Activated T-cell treated with anti-CD3 and anti-CD28 coated beads, Interleukin-2, amount 50 U/mL, for 48 hours (primary cell): ENCODE measurements around the gene KRT7.
"Not testable (repeated sequence)": the region's sequence is repeated elsewhere in the genome, so short reads cannot be mapped to it uniquely, and the experiment has no call there.

Experiments used
- DNase-seq, 2 experiments: peaks; one replicate each; pipeline ENCODE4 v3.0.0-alpha.2; 2020

The KRT7 gene

GRCh38 chr12:52245962-52246569, 13.0 kb downstream of the KRT7 start:
- no peak for DNase-seq

GRCh38 chr12:52246720-52247621, 13.9 kb downstream of the KRT7 start:
- DNase-seq = no peak

- peak in 1 of 2 experiments; percentile 10 for DNase-seq
Measured at GRCh38 chr12:52247622-52248540, 14.8 kb downstream of the KRT7 start.

GRCh38 chr12:52248541-52249461, 15.8 kb downstream of the KRT7 start:
- DNase-seq = peak in 1 of 2 experiments; percentile 9

- peak in 1 of 2 experiments; percentile 8 for DNase-seq
Measured at GRCh38 chr12:52249511-52250047, 16.5 kb downstream of the KRT7 start.

GRCh38 chr12:52250048-52250990, 17.3 kb downstream of the KRT7 start:
- peak in 1 of 2 experiments; percentile 15 for DNase-seq

GRCh38 chr12:52251367-52252051, 18.5 kb downstream of the KRT7 start:
- no peak for DNase-seq

GRCh38 chr12:52252175-52252615, 19.2 kb downstream of the KRT7 start:
- DNase-seq = not testable (repeated sequence)

- DNase-seq = no peak
Measured at GRCh38 chr12:52252728-52253343, 19.8 kb downstream of the KRT7 start.

GRCh38 chr12:52253391-52254179, 20.5 kb downstream of the KRT7 start:
- no peak for DNase-seq

- DNase-seq = no peak
Measured at GRCh38 chr12:52254180-52254964, 21.3 kb downstream of the KRT7 start.

GRCh38 chr12:52254965-52255751, 22.1 kb downstream of the KRT7 start:
- no peak for DNase-seq

- DNase-seq = no peak
Measured at GRCh38 chr12:52255926-52256583, 23.0 kb downstream of the KRT7 start.

GRCh38 chr12:52256584-52256935, 23.5 kb downstream of the KRT7 start:
- no peak for DNase-seq

GRCh38 chr12:52257074-52257551, 24.1 kb downstream of the KRT7 start:
- no peak for DNase-seq

- not testable (repeated sequence) for DNase-seq
Measured at GRCh38 chr12:52257922-52258321, 24.9 kb downstream of the KRT7 start.
